Cardiac muscle cell (in vitro differentiated cells and primary cell): ENCODE measurements around the gene CNMD. TPM values are rescaled to one million over a fixed set of nuclear protein-coding genes. Genes with fewer than 3 reads are reported as not detected.

Experiments used
- DNase-seq, 2 donors: peaks; one replicate each; pipeline versions ENCODE4 v3.0.0 to v3.0.0-alpha.2; 2010 to 2017; ENCODE audit warnings: low read depth in 1 of 2, low spot score in 1 of 2
- H3K27ac ChIP-seq: fragments of 200-600 bp; sonication (generic); 2 replicates; pipeline ENCODE4 v1.5.1; 2016
- H3K27me3 ChIP-seq: fragments of 200-600 bp; sonication (generic); 2 replicates; pipeline ENCODE4 v1.6.0; 2016; ENCODE audit warnings: control low read depth
- H3K36me3 ChIP-seq: fragments of 200-600 bp; sonication (generic); 2 replicates; pipeline ENCODE4 v1.5.1; 2016; ENCODE audit warnings: control low read depth
- H3K4me1 ChIP-seq: fragments of 200-600 bp; sonication (generic); 2 replicates; pipeline ENCODE4 v1.8.1; 2017; ENCODE audit warnings: low read depth, mild to moderate bottlenecking, mixed run types
- H3K4me3 ChIP-seq: fragments of 200-600 bp; sonication (generic); 2 replicates; pipeline ENCODE4 v1.5.1; 2016; ENCODE audit warnings: mild to moderate bottlenecking
- H3K9me3 ChIP-seq: fragments of 200-600 bp; sonication (generic); 2 replicates; pipeline ENCODE4 v1.5.1; 2017; ENCODE audit warnings: low read depth, mild to moderate bottlenecking, control low read depth
- polyA plus RNA-seq: library from polyadenylated mRNA; unstranded; fragments of >200 nt; fragmentation: Nextera tagmentation; extraction: Ambion mirVana; gene quantifications from 2 replicates; pipeline ENCODE4 v1.2.1, GENCODE V29; 2016
- total RNA-seq: library from RNA; depleted of rRNA; stranded (reverse); fragments of >200 nt; gene quantifications from 2 replicates; pipeline ENCODE4 v1.2.3, GENCODE V29; 2016
- TF ChIP-seq, protein P1 (sequence below): IDR thresholded peaks from 2 replicates; pipeline ENCODE4 v1.5.1; 2012; ENCODE audit warnings: low read depth, mild to moderate bottlenecking, low read length

CNMD gene
- total and polyA plus RNA-seq, 2 experiments from 2014 or later: 0.15 to 0.16 TPM

DNA sequence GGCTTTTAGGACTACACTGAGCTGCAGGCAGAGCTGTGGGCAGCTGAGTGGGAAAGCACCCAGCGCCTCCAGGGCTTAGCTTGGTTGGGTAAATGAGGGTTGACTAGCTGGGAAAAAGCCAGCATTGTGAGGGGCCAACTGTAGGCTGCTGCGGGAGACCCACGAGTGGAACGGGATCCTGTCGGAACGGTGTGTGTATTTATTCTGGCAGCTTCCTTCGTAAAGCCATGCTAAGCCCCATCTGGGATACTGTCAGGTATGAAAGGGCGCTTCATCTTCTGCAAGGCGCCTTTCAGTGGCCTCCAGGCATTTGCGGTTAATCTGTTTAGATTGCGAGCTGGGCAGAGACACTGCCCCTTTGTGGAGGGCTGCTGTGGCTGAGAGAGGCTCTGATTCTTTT, 39.5 kb upstream of the CNMD start:
- TF ChIP-seq, protein P1, sequence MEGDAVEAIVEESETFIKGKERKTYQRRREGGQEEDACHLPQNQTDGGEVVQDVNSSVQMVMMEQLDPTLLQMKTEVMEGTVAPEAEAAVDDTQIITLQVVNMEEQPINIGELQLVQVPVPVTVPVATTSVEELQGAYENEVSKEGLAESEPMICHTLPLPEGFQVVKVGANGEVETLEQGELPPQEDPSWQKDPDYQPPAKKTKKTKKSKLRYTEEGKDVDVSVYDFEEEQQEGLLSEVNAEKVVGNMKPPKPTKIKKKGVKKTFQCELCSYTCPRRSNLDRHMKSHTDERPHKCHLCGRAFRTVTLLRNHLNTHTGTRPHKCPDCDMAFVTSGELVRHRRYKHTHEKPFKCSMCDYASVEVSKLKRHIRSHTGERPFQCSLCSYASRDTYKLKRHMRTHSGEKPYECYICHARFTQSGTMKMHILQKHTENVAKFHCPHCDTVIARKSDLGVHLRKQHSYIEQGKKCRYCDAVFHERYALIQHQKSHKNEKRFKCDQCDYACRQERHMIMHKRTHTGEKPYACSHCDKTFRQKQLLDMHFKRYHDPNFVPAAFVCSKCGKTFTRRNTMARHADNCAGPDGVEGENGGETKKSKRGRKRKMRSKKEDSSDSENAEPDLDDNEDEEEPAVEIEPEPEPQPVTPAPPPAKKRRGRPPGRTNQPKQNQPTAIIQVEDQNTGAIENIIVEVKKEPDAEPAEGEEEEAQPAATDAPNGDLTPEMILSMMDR: no peak
- Histone ChIP-seq H3K9me3 (no peaks in the 10 kb centered on the region), H3K27ac (no peak overlapping the region), H3K27me3 (no peaks in the 10 kb centered on the region), H3K4me1 (no peaks in the 10 kb centered on the region), H3K4me3 (no peak overlapping the region), H3K36me3 (no peaks in the 10 kb centered on the region)
- DNase-seq: no peak

GRCh38 chr13:52776726-52777125, 37.1 kb upstream of the CNMD start:
- TF ChIP-seq, protein P1: no peak
- Histone ChIP-seq H3K4me1 (no peaks in the 10 kb centered on the region), H3K27ac (no peak overlapping the region)

DNA sequence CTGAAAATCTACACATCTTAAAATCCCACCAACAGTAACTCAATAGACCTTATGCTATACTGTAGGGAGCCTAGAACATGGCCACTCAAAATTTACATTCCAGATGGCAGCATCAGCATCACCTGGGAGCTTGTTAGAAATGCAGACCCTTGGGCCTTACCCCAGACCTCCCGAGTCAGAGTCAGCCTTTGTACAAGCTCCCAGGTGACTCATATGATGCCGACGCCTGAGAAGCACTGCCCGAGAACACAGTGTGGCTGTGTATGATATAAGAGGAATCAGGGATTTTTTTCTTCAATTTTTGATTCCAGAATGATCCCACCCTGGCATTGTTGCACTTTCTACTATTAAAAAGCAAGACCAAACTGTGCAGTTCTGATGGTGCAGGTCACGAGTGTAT, 35.9 kb upstream of the CNMD start:
- H3K4me1 ChIP-seq: no peaks in the 10 kb centered on the region
- no peak for DNase-seq
- TF ChIP-seq, protein P1: no peak
- H3K27me3 ChIP-seq: peaks cover 7% of the 10 kb centered on the region
- no peak overlapping the region for H3K27ac ChIP-seq
- no peaks in the 10 kb centered on the region for H3K9me3 ChIP-seq
- no peak overlapping the region for H3K4me3 ChIP-seq
- no peaks in the 10 kb centered on the region for H3K36me3 ChIP-seq

More at GRCh38 chr13:52776726-52777125, 37.1 kb upstream of the CNMD start:
- H3K36me3 ChIP-seq: no peaks in the 10 kb centered on the region
- no peak overlapping the region for H3K4me3 ChIP-seq
- no peaks in the 10 kb centered on the region for H3K9me3 ChIP-seq
- peaks cover 7% of the 10 kb centered on the region for H3K27me3 ChIP-seq
- DNase-seq: no peak

DNA sequence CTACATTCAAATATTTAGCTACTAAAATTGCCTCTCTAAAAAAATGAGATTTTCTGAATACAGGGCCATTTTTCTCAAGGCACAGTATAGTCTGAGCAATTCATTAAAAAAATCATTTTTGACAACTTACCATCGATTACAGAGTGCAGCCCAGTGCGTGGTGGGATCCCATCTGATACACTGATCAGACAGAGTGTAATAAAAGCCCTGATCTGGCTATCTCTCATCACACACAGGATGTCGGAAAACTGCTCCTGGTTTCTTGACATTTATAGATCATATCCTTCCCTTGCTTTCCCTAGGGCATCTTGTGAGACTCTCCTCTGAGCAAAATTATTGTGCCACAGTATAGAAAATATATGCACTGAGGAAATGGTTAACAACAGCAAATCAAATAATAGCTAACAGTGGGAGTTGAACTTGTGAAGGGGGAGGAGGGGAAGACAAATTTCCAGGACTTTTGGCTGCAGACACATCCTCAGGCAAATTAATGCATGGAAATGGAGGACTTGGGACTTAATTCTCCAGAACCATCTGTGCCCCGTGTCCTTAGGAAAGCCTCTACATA, 28.4 kb upstream of the CNMD start:
- no peaks in the 10 kb centered on the region for H3K9me3 ChIP-seq
- no peak for DNase-seq
- no peaks in the 10 kb centered on the region for H3K36me3 ChIP-seq
- peaks cover 7% of the 10 kb centered on the region for H3K27me3 ChIP-seq
- H3K4me3 ChIP-seq: no peak overlapping the region
- TF ChIP-seq, protein P1: no peak
- no peaks in the 10 kb centered on the region for H3K4me1 ChIP-seq
- no peak overlapping the region for H3K27ac ChIP-seq

GRCh38 chr13:52765611-52766390, 26.2 kb upstream of the CNMD start:
- no peak overlapping the region for H3K4me3 ChIP-seq
- H3K27me3 ChIP-seq: no peaks in the 10 kb centered on the region
- no peak for DNase-seq
- TF ChIP-seq, protein P1: no peak
- H3K27ac ChIP-seq: no peak overlapping the region
- no peaks in the 10 kb centered on the region for H3K4me1 ChIP-seq
- H3K36me3 ChIP-seq: no peaks in the 10 kb centered on the region
- no peaks in the 10 kb centered on the region for H3K9me3 ChIP-seq
